ENCODE data around the gene PIAS1.

The PIAS1 gene

DNA sequence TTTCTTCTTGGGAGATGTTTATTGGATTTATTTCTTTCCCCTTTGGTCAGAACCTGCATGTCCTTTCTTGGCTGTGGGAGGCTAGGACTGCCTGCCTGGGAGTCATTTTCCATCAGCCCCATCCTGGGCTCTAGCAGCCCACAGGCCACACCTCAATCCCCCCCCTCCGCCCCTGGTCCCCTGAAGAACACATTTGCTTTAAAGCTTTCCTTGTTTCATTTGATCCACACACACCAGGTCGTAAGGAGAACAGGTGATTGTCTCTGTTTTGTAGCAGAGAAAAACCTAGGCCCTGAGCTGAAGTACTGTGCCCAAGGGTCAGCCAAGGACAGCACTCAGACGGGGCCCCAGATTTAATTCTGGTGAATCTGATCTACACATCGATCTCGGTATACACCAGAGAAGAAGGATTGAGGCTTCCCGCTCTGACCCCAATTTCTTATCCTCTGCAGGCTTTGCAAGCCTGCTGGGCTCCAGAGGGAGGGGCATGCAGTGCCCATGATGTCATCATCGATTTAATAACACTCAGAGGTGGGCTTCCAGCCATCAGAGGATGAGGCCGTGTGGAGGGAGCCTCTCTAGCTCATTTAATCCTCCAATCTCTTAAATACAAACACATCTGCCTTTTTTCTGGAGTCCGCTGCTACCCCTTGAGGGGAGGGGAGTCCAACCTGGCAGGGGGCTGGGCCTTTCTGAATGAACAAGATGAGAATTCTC, 177.1 kb downstream of the PIAS1 start (continued):
- TF ChIP-seq, protein P1, sequence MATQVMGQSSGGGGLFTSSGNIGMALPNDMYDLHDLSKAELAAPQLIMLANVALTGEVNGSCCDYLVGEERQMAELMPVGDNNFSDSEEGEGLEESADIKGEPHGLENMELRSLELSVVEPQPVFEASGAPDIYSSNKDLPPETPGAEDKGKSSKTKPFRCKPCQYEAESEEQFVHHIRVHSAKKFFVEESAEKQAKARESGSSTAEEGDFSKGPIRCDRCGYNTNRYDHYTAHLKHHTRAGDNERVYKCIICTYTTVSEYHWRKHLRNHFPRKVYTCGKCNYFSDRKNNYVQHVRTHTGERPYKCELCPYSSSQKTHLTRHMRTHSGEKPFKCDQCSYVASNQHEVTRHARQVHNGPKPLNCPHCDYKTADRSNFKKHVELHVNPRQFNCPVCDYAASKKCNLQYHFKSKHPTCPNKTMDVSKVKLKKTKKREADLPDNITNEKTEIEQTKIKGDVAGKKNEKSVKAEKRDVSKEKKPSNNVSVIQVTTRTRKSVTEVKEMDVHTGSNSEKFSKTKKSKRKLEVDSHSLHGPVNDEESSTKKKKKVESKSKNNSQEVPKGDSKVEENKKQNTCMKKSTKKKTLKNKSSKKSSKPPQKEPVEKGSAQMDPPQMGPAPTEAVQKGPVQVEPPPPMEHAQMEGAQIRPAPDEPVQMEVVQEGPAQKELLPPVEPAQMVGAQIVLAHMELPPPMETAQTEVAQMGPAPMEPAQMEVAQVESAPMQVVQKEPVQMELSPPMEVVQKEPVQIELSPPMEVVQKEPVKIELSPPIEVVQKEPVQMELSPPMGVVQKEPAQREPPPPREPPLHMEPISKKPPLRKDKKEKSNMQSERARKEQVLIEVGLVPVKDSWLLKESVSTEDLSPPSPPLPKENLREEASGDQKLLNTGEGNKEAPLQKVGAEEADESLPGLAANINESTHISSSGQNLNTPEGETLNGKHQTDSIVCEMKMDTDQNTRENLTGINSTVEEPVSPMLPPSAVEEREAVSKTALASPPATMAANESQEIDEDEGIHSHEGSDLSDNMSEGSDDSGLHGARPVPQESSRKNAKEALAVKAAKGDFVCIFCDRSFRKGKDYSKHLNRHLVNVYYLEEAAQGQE (tag by site-specific recombination; IDR thresholded peaks at IDR 0.05): no peak
- TF ChIP-seq ZNF639 (tag by site-specific recombination; IDR thresholded peaks at IDR 0.05) (no peak), ZNF555 (tag by site-specific recombination; conservative IDR thresholded peaks at IDR 0.05) (no peak), GFI1B (tag by site-specific recombination; IDR thresholded peaks at IDR 0.05) (no peak), KLF17 (tag by site-specific recombination; IDR thresholded peaks at IDR 0.05) (no peak), ZNF704 (tag by site-specific recombination; IDR thresholded peaks at IDR 0.05) (no peak), ZNF18 (tag by site-specific recombination; IDR thresholded peaks at IDR 0.05) (no peak), ZNF585B (tag by site-specific recombination; IDR thresholded peaks at IDR 0.05) (no peak), ZNF398 (tag by site-specific recombination; IDR thresholded peaks at IDR 0.05) (no peak), WT1 (tag by site-specific recombination; IDR thresholded peaks at IDR 0.05) (no peak), MYNN (tag by site-specific recombination; IDR thresholded peaks at IDR 0.05; ENCODE audit: borderline replicate concordance) (no peak), ZNF223 (tag by site-specific recombination; IDR thresholded peaks at IDR 0.05) (no peak), YY1 (tag by site-specific recombination; IDR thresholded peaks at IDR 0.05) (no peak), ZNF626 (tag by site-specific recombination; IDR thresholded peaks at IDR 0.05) (no peak), ZNF394 (tag by site-specific recombination; IDR thresholded peaks at IDR 0.05; ENCODE audit: borderline replicate concordance) (no peak), ZNF324 (tag by site-specific recombination; IDR thresholded peaks at IDR 0.05) (no peak), ZNF701 (tag by site-specific recombination; IDR thresholded peaks at IDR 0.05) (no peak), ZIC2 (tag by site-specific recombination; IDR thresholded peaks at IDR 0.05) (peak; percentile 67), ZBTB21 (tag by site-specific recombination; IDR thresholded peaks at IDR 0.05) (peak; percentile 72)
- TF ChIP-seq, protein P2, sequence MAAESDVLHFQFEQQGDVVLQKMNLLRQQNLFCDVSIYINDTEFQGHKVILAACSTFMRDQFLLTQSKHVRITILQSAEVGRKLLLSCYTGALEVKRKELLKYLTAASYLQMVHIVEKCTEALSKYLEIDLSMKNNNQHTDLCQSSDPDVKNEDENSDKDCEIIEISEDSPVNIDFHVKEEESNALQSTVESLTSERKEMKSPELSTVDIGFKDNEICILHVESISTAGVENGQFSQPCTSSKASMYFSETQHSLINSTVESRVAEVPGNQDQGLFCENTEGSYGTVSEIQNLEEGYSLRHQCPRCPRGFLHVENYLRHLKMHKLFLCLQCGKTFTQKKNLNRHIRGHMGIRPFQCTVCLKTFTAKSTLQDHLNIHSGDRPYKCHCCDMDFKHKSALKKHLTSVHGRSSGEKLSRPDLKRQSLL (tag by site-specific recombination; IDR thresholded peaks at IDR 0.05): no peak
- TF ChIP-seq, protein P3, sequence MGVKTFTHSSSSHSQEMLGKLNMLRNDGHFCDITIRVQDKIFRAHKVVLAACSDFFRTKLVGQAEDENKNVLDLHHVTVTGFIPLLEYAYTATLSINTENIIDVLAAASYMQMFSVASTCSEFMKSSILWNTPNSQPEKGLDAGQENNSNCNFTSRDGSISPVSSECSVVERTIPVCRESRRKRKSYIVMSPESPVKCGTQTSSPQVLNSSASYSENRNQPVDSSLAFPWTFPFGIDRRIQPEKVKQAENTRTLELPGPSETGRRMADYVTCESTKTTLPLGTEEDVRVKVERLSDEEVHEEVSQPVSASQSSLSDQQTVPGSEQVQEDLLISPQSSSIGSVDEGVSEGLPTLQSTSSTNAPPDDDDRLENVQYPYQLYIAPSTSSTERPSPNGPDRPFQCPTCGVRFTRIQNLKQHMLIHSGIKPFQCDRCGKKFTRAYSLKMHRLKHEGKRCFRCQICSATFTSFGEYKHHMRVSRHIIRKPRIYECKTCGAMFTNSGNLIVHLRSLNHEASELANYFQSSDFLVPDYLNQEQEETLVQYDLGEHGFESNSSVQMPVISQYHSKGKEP (tag by site-specific recombination; IDR thresholded peaks at IDR 0.05): no peak
- TF ChIP-seq, protein P4, sequence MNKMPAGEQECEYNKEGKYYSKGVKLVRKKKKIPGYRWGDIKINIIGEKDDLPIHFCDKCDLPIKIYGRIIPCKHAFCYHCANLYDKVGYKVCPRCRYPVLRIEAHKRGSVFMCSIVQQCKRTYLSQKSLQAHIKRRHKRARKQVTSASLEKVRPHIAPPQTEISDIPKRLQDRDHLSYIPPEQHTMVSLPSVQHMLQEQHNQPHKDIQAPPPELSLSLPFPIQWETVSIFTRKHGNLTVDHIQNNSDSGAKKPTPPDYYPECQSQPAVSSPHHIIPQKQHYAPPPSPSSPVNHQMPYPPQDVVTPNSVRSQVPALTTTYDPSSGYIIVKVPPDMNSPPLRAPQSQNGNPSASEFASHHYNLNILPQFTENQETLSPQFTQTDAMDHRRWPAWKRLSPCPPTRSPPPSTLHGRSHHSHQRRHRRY (tag by site-specific recombination; IDR thresholded peaks at IDR 0.05): no peak

Data from HEK293 (cell line).